SIG-M5 (cell line): ENCODE data around the gene ANO2.

Experiments
- DNase-seq: peaks from one replicate; lab custom pipeline; 2025; lab: John Stamatoyannopoulos, UW

Gene ANO2

DNA sequence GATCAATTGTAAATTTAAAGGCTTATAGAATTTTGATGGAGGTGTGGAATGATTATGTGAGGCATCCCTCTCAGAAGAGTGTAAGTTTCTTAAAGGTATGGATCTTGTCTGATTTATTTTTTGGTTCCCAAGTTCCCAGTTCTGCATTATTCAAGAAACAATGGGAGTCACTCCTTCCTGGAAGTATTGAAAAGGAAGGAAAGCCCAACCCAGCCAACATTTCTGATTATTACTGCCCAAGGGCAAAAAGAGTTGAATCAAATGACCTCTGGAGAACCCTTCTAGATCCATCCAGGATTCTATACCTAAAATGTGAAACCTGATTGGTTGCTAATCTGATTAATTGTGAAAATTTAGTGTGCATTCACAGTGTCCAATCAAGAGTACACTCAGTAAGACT is 166.2 kb downstream of the ANO2 start:
- no peak for DNase-seq

DNA sequence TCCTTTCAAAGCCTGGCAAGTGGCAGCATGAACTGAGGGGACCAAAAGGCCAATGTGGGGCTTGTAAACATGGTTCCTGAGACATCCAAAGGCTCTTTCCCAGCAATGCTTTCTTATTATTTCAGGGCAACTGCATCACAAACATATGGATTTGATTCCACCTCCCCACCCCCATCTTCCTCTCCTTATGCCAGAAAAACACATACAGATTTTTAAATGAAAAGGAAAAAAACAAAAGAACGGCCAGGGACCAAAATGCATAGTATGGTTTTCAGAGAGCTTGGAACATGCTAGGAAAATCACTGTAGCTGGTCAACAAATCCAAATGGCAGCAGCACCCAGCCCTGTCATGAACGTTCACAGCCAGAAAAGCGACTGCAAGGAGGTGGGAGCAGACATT is 167.6 kb downstream of the ANO2 start:
- no peak for DNase-seq

DNA sequence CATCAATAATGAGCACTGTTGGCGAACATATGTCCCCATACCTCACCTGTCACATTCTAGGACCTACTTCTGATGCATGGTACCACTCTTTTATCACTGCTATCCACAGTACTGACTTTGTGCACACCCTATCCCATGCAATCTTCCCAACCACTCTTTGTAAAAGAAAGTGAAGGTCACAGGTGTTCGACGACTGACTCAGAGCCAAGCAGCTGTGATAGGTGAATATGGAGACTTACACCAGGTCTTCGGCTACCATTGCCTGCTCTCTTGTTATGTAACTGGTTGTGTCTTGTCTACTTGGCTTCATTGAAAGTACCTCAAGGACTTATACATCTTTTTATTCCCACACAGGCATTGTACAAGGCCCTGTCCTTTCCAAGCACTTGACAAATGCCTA is 169.0 kb downstream of the ANO2 start:
- DNase-seq, result no peak

DNA sequence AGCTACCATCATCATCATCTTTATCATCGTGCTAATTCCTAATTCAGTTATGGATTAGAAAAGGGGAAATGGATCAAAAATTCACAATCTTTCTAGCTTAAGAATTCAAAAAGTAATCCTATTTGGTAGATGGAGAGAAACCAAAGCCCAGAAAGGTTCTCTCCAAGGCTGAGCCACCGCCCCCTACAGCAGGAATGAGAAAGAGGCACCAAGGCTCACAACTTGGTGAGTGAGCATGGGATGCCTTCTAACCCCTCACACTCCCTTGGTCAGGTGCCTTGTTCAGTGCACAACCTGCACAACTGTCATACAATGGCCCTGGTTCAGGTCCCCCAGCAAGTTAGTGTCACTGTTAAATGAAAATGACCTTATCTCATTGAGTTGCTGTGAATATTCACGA is 171.5 kb downstream of the ANO2 start:
- DNase-seq, result no peak

DNA sequence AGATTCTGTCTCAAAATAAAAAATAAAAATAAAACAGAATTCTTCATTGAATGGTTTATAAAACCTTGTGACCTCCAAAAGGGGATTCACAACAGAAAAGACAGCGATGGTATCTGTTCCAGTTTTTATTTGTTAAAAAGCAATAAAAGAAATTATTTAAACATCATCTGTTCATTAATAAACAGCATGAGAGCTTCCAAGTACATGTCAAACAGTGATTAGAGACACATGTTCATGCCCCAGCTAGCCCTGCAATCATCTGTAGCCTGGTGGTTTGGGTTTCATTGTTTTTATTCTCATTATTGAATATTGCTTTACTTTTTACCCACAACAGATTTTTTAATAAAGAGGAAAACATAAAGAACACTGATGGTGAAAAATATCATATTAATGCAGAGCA is 173.3 kb downstream of the ANO2 start:
- DNase-seq, result no peak

DNA sequence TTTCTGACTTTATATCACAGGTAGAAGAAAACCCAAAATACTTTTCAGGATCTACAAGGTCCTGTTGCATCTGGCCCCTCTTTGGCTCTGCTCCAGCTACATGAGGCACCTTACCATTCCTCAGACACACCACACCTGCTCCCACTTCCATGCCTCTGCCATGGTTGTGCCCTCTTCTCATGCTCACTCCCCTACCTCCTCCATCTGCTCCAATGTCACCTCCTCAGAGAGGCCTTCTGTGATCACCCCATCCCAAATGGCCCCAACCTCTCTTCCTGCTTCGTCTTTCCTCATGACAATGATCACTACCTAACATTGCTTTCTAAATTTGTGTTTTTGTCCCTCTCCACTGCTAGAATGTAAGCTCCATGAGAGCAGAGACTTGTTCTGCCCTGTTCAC is 174.3 kb downstream of the ANO2 start:
- no peak for DNase-seq

GRCh38 chr12:5768581-5769196 is 176.4 kb downstream of the ANO2 start:
- DNase-seq, result no peak

DNA sequence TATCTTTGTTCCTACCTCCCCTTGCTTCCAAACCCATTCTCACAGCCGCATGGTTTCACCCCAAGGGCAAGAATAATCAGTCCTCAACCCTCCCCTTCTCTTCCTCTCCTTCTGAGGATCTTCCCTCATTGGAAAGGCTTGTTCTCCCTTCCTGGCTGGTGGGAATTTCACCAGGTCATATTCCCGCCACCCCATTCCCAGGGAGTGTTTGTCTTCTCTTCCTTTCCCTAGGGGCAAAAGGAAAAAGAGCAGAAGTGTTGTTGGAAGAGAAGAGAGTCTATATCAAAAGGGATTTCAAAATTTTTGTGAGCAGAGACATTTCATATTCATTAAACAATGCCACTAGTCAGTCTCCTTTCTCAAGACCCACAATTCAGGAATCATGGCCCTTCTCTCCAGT is 176.9 kb downstream of the ANO2 start:
- DNase-seq, result no peak

- DNase-seq, result no peak
Measured at GRCh38 chr12:5758347-5758746, 186.7 kb downstream of the ANO2 start.

DNA sequence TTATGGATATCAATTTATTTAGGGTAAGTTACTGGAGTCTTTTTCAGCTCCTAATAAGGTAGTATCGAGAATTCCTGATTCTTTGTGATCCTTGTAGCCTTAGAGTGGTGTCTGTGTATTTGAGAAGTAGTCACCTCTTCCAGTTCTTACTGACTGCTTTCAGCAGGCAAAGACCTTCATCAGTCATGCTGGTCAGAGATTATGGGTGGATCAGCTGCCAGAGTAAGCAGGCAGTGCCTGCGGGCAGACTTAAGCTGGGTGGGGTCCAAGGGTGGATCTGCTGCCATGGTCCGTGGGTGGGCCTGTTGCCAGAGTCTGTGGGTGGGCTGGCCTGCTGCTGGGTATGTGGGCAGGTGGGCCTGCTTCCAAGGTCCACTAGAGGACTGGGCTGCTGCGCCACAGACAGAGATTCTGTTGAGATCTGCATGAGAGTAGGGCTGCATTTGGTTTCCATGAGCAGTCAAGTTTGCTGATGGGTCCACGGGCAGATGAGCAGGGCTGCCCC is 188.7 kb downstream of the ANO2 start:
- DNase-seq, result no peak

DNA sequence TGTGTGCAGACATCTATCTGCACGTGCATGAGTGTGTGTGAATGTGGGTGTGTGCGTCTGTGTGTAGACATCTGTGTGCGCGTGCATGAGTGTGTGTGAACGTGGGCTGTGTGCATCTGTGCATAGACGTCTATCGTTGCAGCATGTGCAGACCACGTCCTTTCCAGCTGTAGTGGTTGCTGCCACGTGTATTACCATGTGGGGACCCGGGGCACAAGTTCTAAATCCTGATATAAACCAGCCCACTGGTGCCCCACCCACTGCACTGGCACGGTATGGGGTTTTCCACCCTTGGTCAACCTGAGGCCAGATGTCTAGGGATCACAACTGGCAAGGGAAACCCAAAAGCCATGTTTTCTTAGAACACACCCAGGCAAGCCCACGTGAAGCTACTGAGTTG is 197.0 kb downstream of the ANO2 start:
- DNase-seq, result no peak

DNA sequence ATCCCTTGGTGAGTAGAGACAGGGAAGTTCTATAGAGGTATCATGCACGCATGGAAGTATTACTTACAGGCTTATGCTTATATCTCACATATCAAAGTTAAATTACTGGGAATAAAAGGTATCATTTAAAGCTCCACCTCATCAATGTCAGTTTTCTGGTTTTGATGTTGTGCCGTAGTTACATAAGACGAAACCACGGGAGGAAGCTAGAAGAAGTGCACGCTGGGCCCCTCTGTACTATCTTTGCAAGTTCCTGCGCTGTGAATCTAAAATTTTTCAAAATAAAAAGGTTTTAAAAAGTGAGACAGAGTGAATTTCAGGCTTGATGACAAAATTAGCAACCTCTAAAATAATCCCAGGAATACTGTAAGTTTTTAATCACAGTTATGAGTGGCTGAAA is 198.1 kb downstream of the ANO2 start:
- no peak for DNase-seq

DNA sequence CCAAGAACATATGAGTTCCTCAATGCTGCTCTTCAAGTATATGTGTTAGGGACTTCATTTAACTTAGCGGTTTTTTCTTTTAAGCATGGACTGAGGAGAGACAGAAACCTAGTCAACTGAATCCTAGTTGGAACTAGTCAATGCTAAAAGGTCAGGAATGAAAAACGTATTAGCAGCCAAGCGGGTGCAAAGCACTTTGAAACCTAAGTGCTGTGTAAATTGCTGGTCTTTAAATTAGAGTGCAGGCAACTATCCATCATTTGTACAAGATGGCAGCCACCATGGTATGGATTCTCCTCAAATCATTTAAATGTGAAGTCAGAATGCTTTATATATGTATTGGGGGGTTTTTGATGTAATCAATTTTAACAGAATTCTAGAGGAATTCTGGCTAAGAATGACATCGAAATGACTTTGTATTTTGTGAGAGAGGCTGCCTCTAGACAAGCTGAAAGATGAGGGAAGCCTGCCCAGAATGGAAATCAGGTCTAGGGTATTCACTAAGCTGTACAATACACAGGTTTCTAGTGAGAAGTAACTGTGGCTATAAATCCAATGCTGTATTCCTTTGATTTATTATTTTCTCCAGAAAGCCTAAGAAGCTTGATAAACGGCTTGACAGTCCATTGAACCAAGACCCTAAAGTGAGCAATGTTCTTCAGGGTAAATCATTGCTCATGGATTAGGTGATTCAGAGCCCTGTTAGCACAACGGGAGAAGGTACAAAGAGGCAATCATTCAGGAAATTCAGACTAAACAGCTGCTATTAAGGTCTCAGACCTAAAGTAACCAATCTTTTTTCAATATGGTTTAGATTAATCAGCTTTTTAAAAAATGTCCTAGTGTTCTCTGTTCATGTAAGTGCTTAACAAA is 198.8 kb downstream of the ANO2 start:
- no peak for DNase-seq

- DNase-seq, result no peak
Measured at GRCh38 chr12:5745251-5745888, 199.7 kb downstream of the ANO2 start.

- no peak for DNase-seq
Measured at GRCh38 chr12:5742258-5742657, 202.8 kb downstream of the ANO2 start.

- DNase-seq, result no peak
Measured at GRCh38 chr12:5739917-5740316, 205.1 kb downstream of the ANO2 start.

DNA sequence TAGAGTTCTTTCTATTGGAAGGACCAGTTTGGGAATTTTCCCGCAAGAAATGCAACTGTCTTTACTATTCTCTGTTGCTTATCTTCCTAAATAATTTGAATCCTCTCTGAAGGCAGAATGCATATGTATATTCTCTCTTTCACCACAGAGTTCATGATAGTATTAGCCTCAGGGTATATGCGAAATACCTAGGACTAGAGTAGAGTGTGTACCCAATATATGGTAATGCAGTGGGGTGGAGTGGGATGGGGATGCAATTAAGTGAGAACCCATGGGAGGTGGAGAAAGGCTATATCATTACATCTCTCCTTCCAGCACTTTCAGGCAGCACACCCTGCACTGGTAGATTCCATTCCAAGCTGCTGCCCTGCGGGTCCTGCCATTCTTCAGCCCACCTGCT is 207.3 kb downstream of the ANO2 start:
- DNase-seq, result no peak

GRCh38 chr12:5736527-5736926 is 208.5 kb downstream of the ANO2 start:
- DNase-seq, result no peak

- no peak for DNase-seq
Measured at GRCh38 chr12:5736016-5736415, 209.0 kb downstream of the ANO2 start.

- DNase-seq, result no peak
Measured at GRCh38 chr12:5733916-5734315, 211.1 kb downstream of the ANO2 start.

GRCh38 chr12:5733136-5733755 is 211.8 kb downstream of the ANO2 start:
- DNase-seq, result no peak

DNA sequence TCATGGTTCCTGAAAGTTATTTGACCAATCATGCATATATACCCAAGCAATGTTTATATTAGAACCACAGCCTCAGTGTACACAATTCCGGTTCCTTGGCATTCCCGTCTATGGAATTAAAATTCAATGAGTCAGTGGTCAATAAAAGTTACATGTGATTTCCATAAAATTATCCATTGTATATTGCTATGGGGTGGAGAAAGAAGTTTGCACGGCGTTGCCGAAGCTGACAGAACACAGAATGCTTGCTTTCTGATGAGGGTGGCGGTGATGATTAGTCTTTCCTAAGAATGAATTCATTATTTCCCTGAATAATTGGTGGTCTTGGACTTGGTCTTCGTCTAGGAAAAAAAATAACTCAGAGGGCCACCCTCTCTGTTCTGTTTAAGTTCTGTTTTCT is 214.1 kb downstream of the ANO2 start:
- no peak for DNase-seq
